ENCODE measurements around the gene VPS13A. TPM values are rescaled to one million over a fixed set of nuclear protein-coding genes. Genes with fewer than 3 reads are reported as not detected.

The VPS13A gene
- total and polyA plus RNA-seq, 10 of the 15 experiments (the other 5 are each of a cell fraction or from before 2014, with no cell fraction given), result 10.0 to 35.2 (median 21.1) TPM

- BruUV-seq (replicated peaks), result no TSS peak
- H3K27ac ChIP-seq (ENCODE audit: control insufficient read depth, insufficient read depth), result no peak overlapping the region
- ChIA-PET POLR2A (no interaction called here), SMC1A (ENCODE audit: uncharacterized antibody, unreplicated experiment) (no interaction called here), CTCF (no interaction called here), RAD21 (ENCODE audit: unreplicated experiment) (no interaction called here)
- no peak overlapping the region for H3K9ac ChIP-seq (ENCODE audit: control insufficient read depth, insufficient read depth, low read length)
- H3K27me3 ChIP-seq (replicated peaks in 1 of 2; ENCODE audit: control insufficient read depth in 2 of 2, insufficient read depth in 2 of 2, low read length in 1 of 2), result no peaks in the 10 kb centered on the region
- H3K4me1 ChIP-seq (ENCODE audit: control insufficient read depth, insufficient read depth, low read length), result no peaks in the 10 kb centered on the region
- no peaks in the 10 kb centered on the region; a peak in 1 of 4 replicates for H3K36me3 ChIP-seq (ENCODE audit: control insufficient read depth in 2 of 2, insufficient read depth in 2 of 2, low read length in 1 of 2)
- intact Hi-C loops (cut with micrococcal nuclease; ENCODE audit: unreplicated experiment), result no loop called here
- no peak overlapping the region for H2AFZ ChIP-seq (ENCODE audit: control insufficient read depth, low read depth, low read length)
- in situ Hi-C loops (cut with MboI), result no loop called here
- DNase-seq (ENCODE audit: low read depth, low spot score) (no peak), ATAC-seq (no peak), FAIRE-seq (no peak)
- no peaks in the 10 kb centered on the region for H4K20me1 ChIP-seq (ENCODE audit: control insufficient read depth, insufficient read depth)
- H3K4me3 ChIP-seq, result no peak overlapping the region
- WGBS (ENCODE audit: insufficient coverage, insufficient replicate concordance, low lambda C conversion rate, missing lambda C conversion rate), result 73% methylated on average over 2 of the region's 2 CpGs
- H3K4me2 ChIP-seq (ENCODE audit: control insufficient read depth, insufficient read depth), result no peak overlapping the region
- H3K9me3 ChIP-seq (replicated peaks; ENCODE audit: control insufficient read depth, insufficient read depth, low read length), result no peaks in the 10 kb centered on the region
- no peaks in the 10 kb centered on the region for H3K79me2 ChIP-seq (ENCODE audit: control insufficient read depth, insufficient read depth, low read length)
- TF ChIP-seq STAT3 (IDR thresholded peaks at IDR 0.05; ENCODE audit: low read depth, low read length) (no peak), MEF2A (IDR thresholded peaks at IDR 0.05; ENCODE audit: insufficient read depth, low read depth, low read length) (no peak), SMAD1 (IDR thresholded peaks at IDR 0.05; ENCODE audit: low read depth, partially characterized antibody) (no peak), SRF (IDR thresholded peaks at IDR 0.05; ENCODE audit: low read depth in 2 of 2, low read length in 2 of 2) (no peak), TBL1XR1 (IDR thresholded peaks at IDR 0.05; ENCODE audit: low read depth, low read length) (no peak), PRDM15 (CRISPR knock-in tag; IDR thresholded peaks at IDR 0.05) (no peak), LARP7 (IDR thresholded peaks at IDR 0.05) (no peak), RAD51 (IDR thresholded peaks at IDR 0.05) (no peak), SUZ12 (IDR thresholded peaks at IDR 0.05; ENCODE audit: unreplicated experiment) (no peak), EED (IDR thresholded peaks at IDR 0.05; ENCODE audit: low read depth) (no peak), POU2F2 (IDR thresholded peaks at IDR 0.05; ENCODE audit: borderline replicate concordance, low read depth, low read length) (no peak), PKNOX1 (IDR thresholded peaks at IDR 0.05) (no peak), CREB1 (IDR thresholded peaks at IDR 0.05; ENCODE audit: low read depth) (no peak)
- TF ChIP-seq, protein P1, sequence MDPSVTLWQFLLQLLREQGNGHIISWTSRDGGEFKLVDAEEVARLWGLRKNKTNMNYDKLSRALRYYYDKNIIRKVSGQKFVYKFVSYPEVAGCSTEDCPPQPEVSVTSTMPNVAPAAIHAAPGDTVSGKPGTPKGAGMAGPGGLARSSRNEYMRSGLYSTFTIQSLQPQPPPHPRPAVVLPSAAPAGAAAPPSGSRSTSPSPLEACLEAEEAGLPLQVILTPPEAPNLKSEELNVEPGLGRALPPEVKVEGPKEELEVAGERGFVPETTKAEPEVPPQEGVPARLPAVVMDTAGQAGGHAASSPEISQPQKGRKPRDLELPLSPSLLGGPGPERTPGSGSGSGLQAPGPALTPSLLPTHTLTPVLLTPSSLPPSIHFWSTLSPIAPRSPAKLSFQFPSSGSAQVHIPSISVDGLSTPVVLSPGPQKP (IDR thresholded peaks at IDR 0.05; ENCODE audit: low read depth, low read length), result no peak
- TF ChIP-seq, protein P2, sequence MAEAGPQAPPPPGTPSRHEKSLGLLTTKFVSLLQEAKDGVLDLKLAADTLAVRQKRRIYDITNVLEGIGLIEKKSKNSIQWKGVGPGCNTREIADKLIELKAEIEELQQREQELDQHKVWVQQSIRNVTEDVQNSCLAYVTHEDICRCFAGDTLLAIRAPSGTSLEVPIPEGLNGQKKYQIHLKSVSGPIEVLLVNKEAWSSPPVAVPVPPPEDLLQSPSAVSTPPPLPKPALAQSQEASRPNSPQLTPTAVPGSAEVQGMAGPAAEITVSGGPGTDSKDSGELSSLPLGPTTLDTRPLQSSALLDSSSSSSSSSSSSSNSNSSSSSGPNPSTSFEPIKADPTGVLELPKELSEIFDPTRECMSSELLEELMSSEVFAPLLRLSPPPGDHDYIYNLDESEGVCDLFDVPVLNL (IDR thresholded peaks at IDR 0.05; ENCODE audit: low read depth, low read length), result no peak
These were observed 225.0 kb downstream of the VPS13A start for GRCh38 chr9:77402286-77402685.
